H1 (cell line): ENCODE results near the gene ACACB. TPM values are rescaled to one million over a fixed set of nuclear protein-coding genes. Genes with fewer than 3 reads are reported as not detected.

Experiments used
- CTCF ChIA-PET: fragments of 300-600 bp; sonication (Branson Sonifier 250); formaldehyde crosslinking; loops from one replicate; lab custom pipeline; 2021; ENCODE audit not compliant: partially characterized antibody; lab: Charles Lee
- POLR2A ChIA-PET: fragments of 300-600 bp; sonication (Branson Sonifier 250); formaldehyde crosslinking; loops from one replicate; lab custom pipeline; 2021; ENCODE audit warnings: inconsistent platforms; ENCODE audit not compliant: partially characterized antibody; lab: Charles Lee
- DNase-seq, 2 experiments: peaks; one replicate each; pipeline versions ENCODE4 v3.0.0 to v3.0.0-alpha.2; 2010 to 2022; ENCODE audit warnings: low spot score in 2 of 2, low read depth in 1 of 2, mixed read lengths in 1 of 2
- FAIRE-seq: peaks from 2 replicates; lab custom pipeline; 2011; peaks lifted over from hg19 to GRCh38; lab: Jason Lieb, UNC
- H2AFZ ChIP-seq: 2 replicates; pipeline ENCODE4 v1.8.1; 2012; ENCODE audit warnings: low read length, inconsistent platforms
- H2AK5ac ChIP-seq: 2 replicates; pipeline ENCODE4 v1.6.1; 2013; ENCODE audit warnings: low read depth, low read length
- H2BK120ac ChIP-seq: replicated peaks from 2 replicates; pipeline ENCODE3; 2013; ENCODE audit warnings: low read depth, low read length, inconsistent platforms
- H2BK12ac ChIP-seq: 2 replicates; pipeline ENCODE4 v1.6.1; 2013; ENCODE audit warnings: low read depth, low read length
- H2BK15ac ChIP-seq: 2 replicates; pipeline ENCODE4 v1.6.1; 2013; ENCODE audit warnings: low read length
- H2BK20ac ChIP-seq: 2 replicates; pipeline ENCODE4 v1.6.1; 2013; ENCODE audit warnings: low read length
- H2BK5ac ChIP-seq: 2 replicates; pipeline ENCODE4 v1.6.1; 2013; ENCODE audit warnings: low read depth, low read length
- H3K14ac ChIP-seq: 2 replicates; pipeline ENCODE4 v1.6.1; 2013; ENCODE audit warnings: inconsistent platforms; ENCODE audit not compliant: insufficient read length
- H3K18ac ChIP-seq: 2 replicates; pipeline ENCODE4 v1.6.1; 2013; ENCODE audit warnings: low read length; ENCODE audit errors: extremely low read depth
- H3K23ac ChIP-seq: 2 replicates; pipeline ENCODE4 v1.6.1; 2013; ENCODE audit warnings: inconsistent platforms; ENCODE audit not compliant: insufficient read length
- H3K23me2 ChIP-seq: 2 replicates; pipeline ENCODE4 v1.6.1; 2013; ENCODE audit warnings: low read depth, low read length
- H3K27ac ChIP-seq: 2 replicates; pipeline ENCODE4 v1.6.1; 2011; ENCODE audit warnings: low read depth, low read length, inconsistent platforms
- H3K27me3 ChIP-seq, 4 experiments: replicated peaks in 1 of 4; 1 replicate in 1 of 4; 2 replicates in 3 of 4; pipeline versions ENCODE4 v1.6.1 to v1.8.1; 2011 to 2013; ENCODE audit warnings: low read length in 3 of 4, mild to moderate bottlenecking in 3 of 4, inconsistent platforms in 2 of 4, mixed read lengths in 2 of 4, moderate library complexity in 1 of 4; ENCODE audit not compliant: control insufficient read depth in 3 of 4, insufficient read depth in 3 of 4; ENCODE audit errors: extremely low read depth in 1 of 4
- H3K36me3 ChIP-seq, 4 experiments: 2 replicates each; pipeline versions ENCODE4 v1.6.1 to v1.8.1; 2011 to 2013; ENCODE audit warnings: mild to moderate bottlenecking in 4 of 4, low read length in 3 of 4, moderate library complexity in 2 of 4, control low read depth in 1 of 4, inconsistent platforms in 1 of 4; ENCODE audit not compliant: insufficient read depth in 4 of 4, control insufficient read depth in 2 of 4
- H3K4ac ChIP-seq: replicated peaks from 2 replicates; pipeline ENCODE3; 2013; ENCODE audit warnings: low read length, low read depth, mixed read lengths, inconsistent platforms; ENCODE audit not compliant: insufficient read length
- H3K4me1 ChIP-seq, 4 experiments: replicated peaks in 1 of 4; 1 replicate in 1 of 4; 2 replicates in 3 of 4; pipeline versions ENCODE4 v1.6.1 to v1.8.1; 2011 to 2013; ENCODE audit warnings: low read length in 3 of 4, inconsistent platforms in 2 of 4, mixed read lengths in 1 of 4; ENCODE audit not compliant: insufficient read depth in 4 of 4, control insufficient read depth in 3 of 4
- H3K4me2 ChIP-seq, 2 experiments: 2 replicates each; pipeline versions ENCODE4 v1.6.1 to v1.8.1; 2011 to 2013; ENCODE audit warnings: low read depth in 2 of 2, low read length in 2 of 2, control low read depth in 1 of 2, inconsistent platforms in 1 of 2, mild to moderate bottlenecking in 1 of 2; ENCODE audit not compliant: insufficient read depth in 1 of 2
- H3K4me3 ChIP-seq, 4 experiments: fragments of 200-600, 300-600 bp in 1 of 4; sonication (generic), shearing (Covaris generic), sonication (Bioruptor Twin) in 1 of 4; 2 replicates each; pipeline versions ENCODE4 v1.5.1 to v1.8.1; 2011 to 2016; ENCODE audit warnings: low read length in 4 of 4, low read depth in 3 of 4, control low read depth in 2 of 4, inconsistent platforms in 2 of 4, mild to moderate bottlenecking in 2 of 4, mixed read lengths in 1 of 4, moderate library complexity in 1 of 4; ENCODE audit not compliant: insufficient read depth in 2 of 4; ENCODE audit errors: extremely low read depth in 1 of 4
- H3K56ac ChIP-seq: replicated peaks from 2 replicates; pipeline ENCODE3; 2013; ENCODE audit warnings: low read depth, mild to moderate bottlenecking, mixed read lengths, low read length, inconsistent platforms; ENCODE audit not compliant: insufficient read length
- H3K79me1 ChIP-seq: 2 replicates; pipeline ENCODE4 v1.6.1; 2013; ENCODE audit warnings: low read depth, low read length, control low read depth
- H3K79me2 ChIP-seq, 2 experiments: 2 replicates each; pipeline versions ENCODE4 v1.6.1 to v1.8.1; 2012 to 2013; ENCODE audit warnings: low read length in 2 of 2, mild to moderate bottlenecking in 2 of 2, inconsistent platforms in 1 of 2; ENCODE audit not compliant: insufficient read depth in 2 of 2, control insufficient read depth in 1 of 2
- H3K9ac ChIP-seq, 4 experiments: replicated peaks in 1 of 4; 1 replicate in 1 of 4; 2 replicates in 3 of 4; pipeline versions ENCODE4 v1.6.1 to v1.8.1; 2011 to 2013; ENCODE audit warnings: low read depth in 3 of 4, low read length in 3 of 4, control low read depth in 2 of 4, mild to moderate bottlenecking in 2 of 4, moderate library complexity in 2 of 4, inconsistent platforms in 1 of 4; ENCODE audit errors: extremely low read depth in 1 of 4
- H3K9me3 ChIP-seq, 2 experiments: 2 replicates each; pipeline versions ENCODE4 v1.6.1 to v1.8.1; 2012 to 2013; ENCODE audit warnings: mild to moderate bottlenecking in 2 of 2, moderate library complexity in 2 of 2, control low read depth in 1 of 2, inconsistent platforms in 1 of 2, low read depth in 1 of 2, low read length in 1 of 2, mixed read lengths in 1 of 2; ENCODE audit not compliant: insufficient read depth in 2 of 2
- H4K20me1 ChIP-seq, 2 experiments: replicated peaks in 1 of 2; 2 replicates each; pipeline versions ENCODE3 to v1.8.1; 2011 to 2013; ENCODE audit warnings: inconsistent platforms in 2 of 2, low read length in 2 of 2, mild to moderate bottlenecking in 1 of 2; ENCODE audit not compliant: insufficient read depth in 2 of 2, control insufficient read depth in 1 of 2
- H4K5ac ChIP-seq: 2 replicates; pipeline ENCODE4 v1.6.1; 2013; ENCODE audit warnings: low read length, low read depth, mixed read lengths, inconsistent platforms; ENCODE audit not compliant: insufficient read length
- H4K8ac ChIP-seq: 2 replicates; pipeline ENCODE4 v1.8.0; 2013; ENCODE audit warnings: mild to moderate bottlenecking, moderate library complexity, low read length, inconsistent platforms; ENCODE audit not compliant: insufficient read depth; ENCODE audit errors: extremely low read depth
- H4K91ac ChIP-seq: replicated peaks from 2 replicates; pipeline ENCODE3; 2013; ENCODE audit warnings: low read length, mixed read lengths, inconsistent platforms; ENCODE audit not compliant: insufficient read length
- ASH2L ChIP-seq: fragments of 200-600, 300-600 bp; sonication (generic); IDR thresholded peaks from one replicate; pipeline ENCODE4 v1.7.1; 2017; ENCODE audit warnings: low read length
- BCL11A ChIP-seq, 2 experiments: IDR thresholded peaks; one replicate each; pipeline ENCODE4 v1.6.1; 2011; ENCODE audit warnings: low read depth in 2 of 2, low read length in 2 of 2, mild to moderate bottlenecking in 2 of 2
- TAF7 ChIP-seq: optimal IDR thresholded peaks from 2 replicates; pipeline ENCODE3; 2011; ENCODE audit warnings: low read depth, mild to moderate bottlenecking, inconsistent platforms, low read length, moderate library complexity, borderline replicate concordance
- WGBS, 2 experiments: shearing (Covaris generic) in 1 of 2; methylation state at CpG; one replicate each; pipeline versions ENCODE4 v1.1.6 to v1.1.7; 2013 to 2015; ENCODE audit warnings: low lambda C conversion rate in 2 of 2, mixed read lengths in 2 of 2, inconsistent platforms in 1 of 2, low coverage in 1 of 2, missing lambda C conversion rate in 1 of 2; ENCODE audit not compliant: insufficient replicate concordance in 2 of 2, insufficient coverage in 1 of 2, insufficient read length in 1 of 2; ENCODE audit errors: extremely low coverage in 1 of 2, missing lambda C conversion rate in 1 of 2; 5-methylcytosine and 5-hydroxymethylcytosine counted together
- polyA plus RNA-seq, 7 experiments: library from polyadenylated mRNA; depleted of rRNA in 3 of 7; stranded (reverse) in 5 of 7; unstranded in 2 of 7; fragments of >200 nt in 5 of 7; fragments of 200-250 nt in 2 of 7; gene quantifications; 1 replicate in 5 of 7; 2 replicates in 1 of 7; 4 replicates in 1 of 7; pipeline versions ENCODE4 v1.2.1 to v1.2.3, GENCODE V29; 2011 to 2013; ENCODE audit warnings: missing spikeins in 2 of 7, mixed read lengths in 2 of 7
- total RNA-seq: library from RNA; stranded (reverse); fragmentation: NEBNext Ultra II Directional; extraction: Animal tissue kit (Norgen Biotek cat#: 25700); gene quantifications from 2 replicates; pipeline ENCODE4 v1.2.1, GENCODE V29; 2021

Gene ACACB
- total and polyA plus RNA-seq, 2 of the 8 experiments (the other 6 are each of a cell fraction or from before 2014, with no cell fraction given), result 5.8 to 15.3 TPM

DNA sequence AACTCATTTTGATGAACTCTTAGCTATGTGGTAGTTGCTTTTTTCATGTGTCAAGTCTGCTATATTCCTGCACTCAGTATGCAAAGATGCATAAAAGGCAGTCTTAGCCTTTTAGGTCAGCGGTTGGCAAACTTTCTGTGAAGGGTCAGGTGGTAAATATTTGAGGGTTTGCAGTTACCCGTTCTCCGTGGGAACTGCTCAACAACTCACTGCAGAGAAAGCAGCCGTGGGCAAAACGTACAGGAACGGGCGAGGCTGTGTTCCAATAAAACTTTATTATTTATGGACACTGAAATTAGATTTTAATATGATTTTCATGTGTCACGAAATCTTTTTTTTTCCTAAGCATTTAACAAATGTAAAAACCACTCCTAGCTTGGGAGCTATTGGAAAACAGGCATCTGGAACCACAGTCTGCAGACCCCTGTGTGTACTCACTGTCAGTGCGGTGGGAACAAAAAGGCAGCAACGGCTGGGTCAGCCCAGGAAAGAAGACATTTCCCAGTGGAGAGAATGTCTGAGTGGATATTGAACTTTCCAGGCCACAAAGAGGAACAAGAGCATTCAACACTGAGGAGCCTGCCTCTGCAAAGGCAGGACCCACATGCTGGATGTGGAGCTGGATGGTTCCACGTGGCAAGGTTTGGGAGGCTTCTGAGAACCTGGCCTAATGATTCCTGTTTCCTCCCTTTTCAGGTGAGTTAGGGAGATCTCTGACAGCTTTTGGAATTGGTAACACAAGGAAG is 3.5 kb upstream of the ACACB start:
- Histone ChIP-seq H2AK5ac (no peak overlapping the region), H3K18ac (no peak overlapping the region), H3K23ac (no peak overlapping the region), H2BK15ac (no peak overlapping the region), H3K79me2 (no peaks in the 10 kb centered on the region), H4K5ac (no peak overlapping the region), H3K4me1 (peaks cover 2 to 11% (median 5%) of the 10 kb centered on the region in 4 experiments; a peak in 5 of 7 replicates), H3K56ac (no peak overlapping the region), H3K9me3 (no peaks in the 10 kb centered on the region), H3K4me2 (no peak overlapping the region), H3K4me3 (no peak overlapping the region), H2BK20ac (no peak overlapping the region), H3K79me1 (no peaks in the 10 kb centered on the region), H3K36me3 (peaks cover 4 to 21% (median 11%) of the 10 kb centered on the region in 4 experiments; a peak in 7 of 8 replicates), H3K27ac (no peak overlapping the region), H4K91ac (no peak overlapping the region), H2BK12ac (no peak overlapping the region), H3K14ac (no peak overlapping the region), H3K23me2 (no peaks in the 10 kb centered on the region), H3K9ac (no peak overlapping the region), H3K4ac (no peak overlapping the region), H4K8ac (no peak overlapping the region), H2BK5ac (no peak overlapping the region), H3K27me3 (no peaks in the 10 kb centered on the region; a peak in 1 of 7 replicates), H2AFZ (no peak overlapping the region), H4K20me1 (no peaks in the 10 kb centered on the region), H2BK120ac (no peak overlapping the region)
- FAIRE-seq (no peak), DNase-seq (no peak)
- TF ChIP-seq TAF7 (no peak), ASH2L (no peak), BCL11A (IDR thresholded peaks at IDR 0.05; ENCODE audit: low read depth in 2 of 2, low read length in 2 of 2) (no peak)
- whole genome bisulfite sequencing, 2 experiments, result 82% methylated on average over 11 of the region's 11 CpGs; no CpG with 5 or more reads in 1 of the 2 experiments
- POLR2A ChIA-PET, result interaction anchor here (1.5 to 2.1 kb wide), 3 partner anchors 11 to 42 kb away, joined by 4 to 5 read pairs (median 4); no protein-coding TSS in a partner anchor
- CTCF ChIA-PET, result interaction anchor here (0.6 to 3.0 kb wide), 12 partner anchors 9 to 273 kb away, joined by 3 to 29 read pairs (median 4); no protein-coding TSS in a partner anchor
